CD4-positive, alpha-beta T cell treated with Interleukin-12 subunit alpha and Interleukin-12 subunit beta, for 1 hour (primary cell): ENCODE data around the gene HSD3B2.

Source experiments
- DNase-seq: peaks from one replicate; pipeline ENCODE4 v3.0.0-alpha.2; 2020

The HSD3B2 gene

GRCh38 chr1:119467219-119467618 is 52.3 kb downstream of the HSD3B2 start:
- DNase-seq = no peak

- DNase-seq = no peak
These were observed 53.1 kb downstream of the HSD3B2 start for GRCh38 chr1:119467857-119468668.

GRCh38 chr1:119469741-119470140 is 54.8 kb downstream of the HSD3B2 start:
- no peak for DNase-seq

GRCh38 chr1:119470377-119470776 is 55.4 kb downstream of the HSD3B2 start:
- DNase-seq = no peak

- DNase-seq = no peak
These were observed 56.0 kb downstream of the HSD3B2 start for GRCh38 chr1:119470958-119471357.

- no peak for DNase-seq
These were observed 56.6 kb downstream of the HSD3B2 start for GRCh38 chr1:119471566-119471965.

- DNase-seq = no peak
These were observed 57.3 kb downstream of the HSD3B2 start for GRCh38 chr1:119472080-119472818.
